Ascending aorta (tissue), 2 donors: ENCODE measurements around the gene ALG12. TPM values are rescaled to one million over a fixed set of nuclear protein-coding genes. Genes with fewer than 3 reads are reported as not detected.

Source experiments
- DNase-seq, 2 donors: peaks; one replicate each; pipeline ENCODE4 v3.0.0-alpha.2; 2019; ENCODE audit warnings: low spot score in 2 of 2
- H3K27ac ChIP-seq, 2 donors: fragments of 200-600 bp; sonication (generic); one replicate each; pipeline ENCODE4 v1.5.1; 2016 to 2017; ENCODE audit warnings: mild to moderate bottlenecking in 1 of 2
- H3K27me3 ChIP-seq: fragments of 200-600 bp; sonication (generic); one replicate; pipeline ENCODE4 v1.5.1; 2017
- H3K36me3 ChIP-seq, 2 donors: fragments of 200-600 bp; sonication (generic); one replicate each; pipeline ENCODE4 v1.5.1; 2016
- H3K4me1 ChIP-seq, 2 donors: fragments of 200-600 bp; sonication (generic); one replicate each; pipeline ENCODE4 v1.5.1; 2016 to 2017; ENCODE audit warnings: mild to moderate bottlenecking in 1 of 2
- H3K4me3 ChIP-seq, 2 donors: fragments of 200-600 bp; sonication (generic); one replicate each; pipeline ENCODE4 v1.5.1; 2016 to 2017; ENCODE audit warnings: mild to moderate bottlenecking in 1 of 2
- H3K9me3 ChIP-seq, 2 donors: fragments of 200-600 bp; sonication (generic); one replicate each; pipeline ENCODE4 v1.5.1; 2016
- CTCF ChIP-seq, 3 experiments: fragments of 200-600 bp in 2 of 3; fragments of 450-650 bp in 1 of 3; sonication (generic) in 2 of 3; IDR thresholded peaks; one replicate each; pipeline ENCODE4 v1.5.1; 2016 to 2019; ENCODE audit warnings: antibody characterized with exemption in 3 of 3, mild to moderate bottlenecking in 1 of 3, moderate library complexity in 1 of 3
- intact Hi-C: fragments of 100-400 bp; cut with DNase I; formaldehyde crosslinking; loops from one replicate; pipeline ENCODE4 v1.15.1; 2023
- total RNA-seq: library from RNA; depleted of rRNA; stranded (reverse); fragments of >200 nt; gene quantifications from one replicate; pipeline ENCODE4 v1.1.0, GENCODE V29; 2016

ALG12 gene
- total RNA-seq, 1 donor from 2014 or later, result 6.9 TPM

- intact Hi-C loops, result no loop called here
- Histone ChIP-seq H3K9me3 (peaks cover 2 to 42% of the 10 kb centered on the region in 2 donors), H3K4me1 (no peaks in the 10 kb centered on the region), H3K36me3 (peaks cover 37 to 77% of the 10 kb centered on the region in 2 donors), H3K27ac (no peak overlapping the region), H3K4me3 (no peak overlapping the region), H3K27me3 (no peaks in the 10 kb centered on the region)
- DNase-seq, result no peak
- TF ChIP-seq CTCF (IDR thresholded peaks at IDR 0.05), result no peak
Measured at GRCh38 chr22:49887064-49887451, 31.2 kb downstream of the ALG12 start.

- H3K9me3 ChIP-seq, result peaks cover 7 to 47% of the 10 kb centered on the region in 2 donors
- H3K27me3 ChIP-seq, result no peaks in the 10 kb centered on the region
- H3K4me3 ChIP-seq, result no peak overlapping the region
- H3K36me3 ChIP-seq, result peaks cover 37 to 78% of the 10 kb centered on the region in 2 donors
- no peak for TF ChIP-seq CTCF (IDR thresholded peaks at IDR 0.05)
- intact Hi-C loops, result no loop called here
- H3K4me1 ChIP-seq, result no peaks in the 10 kb centered on the region
- H3K27ac ChIP-seq, result no peak overlapping the region
- DNase-seq, result no peak
Measured at GRCh38 chr22:49886346-49887063, 31.7 kb downstream of the ALG12 start.

GRCh38 chr22:49885881-49886280 lies 32.4 kb downstream of the ALG12 start:
- Histone ChIP-seq H3K9me3 (peaks cover 7 to 48% of the 10 kb centered on the region in 2 donors), H3K27ac (no peak overlapping the region), H3K4me1 (no peaks in the 10 kb centered on the region), H3K27me3 (no peaks in the 10 kb centered on the region), H3K4me3 (no peak overlapping the region), H3K36me3 (peaks cover 35 to 73% of the 10 kb centered on the region in 2 donors)
- DNase-seq, result no peak
- intact Hi-C loops, result no loop called here
- TF ChIP-seq CTCF (IDR thresholded peaks at IDR 0.05), result no peak

- intact Hi-C loops, result no loop called here
- TF ChIP-seq CTCF (IDR thresholded peaks at IDR 0.05), result no peak
- Histone ChIP-seq H3K4me1 (no peaks in the 10 kb centered on the region), H3K36me3 (peaks cover 33 to 69% of the 10 kb centered on the region in 2 donors), H3K27me3 (no peaks in the 10 kb centered on the region), H3K4me3 (no peak overlapping the region), H3K27ac (no peak overlapping the region), H3K9me3 (peaks cover 7 to 49% of the 10 kb centered on the region in 2 donors)
- DNase-seq, result no peak
Measured at GRCh38 chr22:49885281-49885680, 33.0 kb downstream of the ALG12 start.

GRCh38 chr22:49884503-49885260 lies 33.6 kb downstream of the ALG12 start:
- no peak for DNase-seq
- Histone ChIP-seq H3K36me3 (peaks cover 33 to 64% of the 10 kb centered on the region in 2 donors), H3K4me3 (no peak overlapping the region), H3K4me1 (no peaks in the 10 kb centered on the region), H3K27ac (no peak overlapping the region), H3K9me3 (peaks cover 7 to 49% of the 10 kb centered on the region in 2 donors), H3K27me3 (no peaks in the 10 kb centered on the region)
- no peak for TF ChIP-seq CTCF (IDR thresholded peaks at IDR 0.05)
- intact Hi-C loops, result no loop called here
